Measurements from ENCODE around the gene JRKL. TPM values are rescaled to one million over a fixed set of nuclear protein-coding genes. Genes with fewer than 3 reads are reported as not detected.

The JRKL gene
- total RNA-seq, 1 experiment from 2014 or later: 13.5 TPM

- CTCF ChIA-PET: no interaction called here
- no peaks in the 10 kb centered on the region for H3K4me1 ChIP-seq (replicated peaks; ENCODE audit: insufficient read depth)
Measured at GRCh38 chr11:96366024-96366423, 23.8 kb upstream of the JRKL start.

DNA sequence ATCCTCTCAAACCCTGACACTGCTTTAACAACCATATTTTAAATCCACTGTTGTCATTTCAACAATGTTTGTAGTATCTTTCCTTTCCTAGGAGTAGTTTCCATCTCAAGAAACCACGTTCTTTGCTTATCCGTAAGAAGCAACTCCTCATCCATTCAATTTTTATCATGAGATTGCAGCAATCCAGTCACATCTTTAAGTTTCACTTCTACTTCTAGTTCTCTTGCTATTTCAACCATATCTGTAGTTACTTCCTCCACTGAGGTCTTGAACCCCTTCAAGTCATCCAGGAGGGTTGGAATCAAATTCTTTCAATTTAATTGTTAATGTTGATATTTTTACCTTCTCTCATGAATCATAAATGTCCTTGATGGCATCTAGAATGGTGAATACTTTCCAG, 22.5 kb upstream of the JRKL start:
- H3K9me3 ChIP-seq (ENCODE audit: insufficient read depth, low read depth): peaks cover 4% of the 10 kb centered on the region
- BruUV-seq (replicated peaks): no TSS peak
- intact Hi-C loops (cut with micrococcal nuclease; ENCODE audit: unreplicated experiment): no loop called here
- ChIA-PET CTCF (no interaction called here), POLR2A (ENCODE audit: unreplicated experiment) (no interaction called here)
- no peak overlapping the region for H3K4me3 ChIP-seq
- TF ChIP-seq CTCF (conservative IDR thresholded peaks at IDR 0.05) (no peak), EZH2 (IDR thresholded peaks at IDR 0.05; ENCODE audit: low read depth) (no peak)
- H3K36me3 ChIP-seq (ENCODE audit: low read depth): peaks cover 23% of the 10 kb centered on the region
- H3K4me2 ChIP-seq: no peak overlapping the region
- no peaks in the 10 kb centered on the region for H3K79me2 ChIP-seq (ENCODE audit: low read depth)
- no peaks in the 10 kb centered on the region for H4K20me1 ChIP-seq (ENCODE audit: insufficient read depth)
- H2AFZ ChIP-seq: no peak overlapping the region
- no peaks in the 10 kb centered on the region for H3K27me3 ChIP-seq (ENCODE audit: insufficient read depth, low read depth)
- H3K27ac ChIP-seq: no peak overlapping the region
- DNase-seq: peak in 1 of 2 experiments; percentile 16
- H3F3A ChIP-seq (ENCODE audit: insufficient read depth, low read depth): no peaks in the 10 kb centered on the region; the same call in 1 of the 2 replicates
- 0 out of 2 replicates have a peak, but pooled peaks cover 3% of the 10 kb centered on the region for H3K9me2 ChIP-seq (ENCODE audit: insufficient read depth)
- H3K4me1 ChIP-seq (replicated peaks; ENCODE audit: insufficient read depth): no peaks in the 10 kb centered on the region

More at GRCh38 chr11:96366024-96366423, 23.8 kb upstream of the JRKL start:
- Histone ChIP-seq H3K9me3 (ENCODE audit: insufficient read depth, low read depth) (peaks cover 4% of the 10 kb centered on the region), H4K20me1 (ENCODE audit: insufficient read depth) (no peaks in the 10 kb centered on the region), H3K4me3 (no peak overlapping the region), H3K27me3 (ENCODE audit: insufficient read depth, low read depth) (no peaks in the 10 kb centered on the region), H3K36me3 (ENCODE audit: low read depth) (peaks cover 23% of the 10 kb centered on the region), H3K27ac (no peak overlapping the region), H3K4me2 (no peak overlapping the region), H2AFZ (no peak overlapping the region), H3K79me2 (ENCODE audit: low read depth) (no peaks in the 10 kb centered on the region), H3F3A (ENCODE audit: insufficient read depth, low read depth) (no peaks in the 10 kb centered on the region), H3K9me2 (ENCODE audit: insufficient read depth) (0 out of 2 replicates have a peak, but pooled peaks cover 3% of the 10 kb centered on the region)
- DNase-seq: peak in 1 of 2 experiments; percentile 16
- POLR2A ChIA-PET (ENCODE audit: unreplicated experiment): interaction anchor here (0.7 kb wide), 1 partner anchor 171 kb away, joined by 4 read pairs; no protein-coding TSS in a partner anchor
- TF ChIP-seq CTCF (conservative IDR thresholded peaks at IDR 0.05) (no peak), EZH2 (IDR thresholded peaks at IDR 0.05; ENCODE audit: low read depth) (no peak)
- intact Hi-C loops (cut with micrococcal nuclease; ENCODE audit: unreplicated experiment): no loop called here
- BruUV-seq (replicated peaks): no TSS peak

DNA sequence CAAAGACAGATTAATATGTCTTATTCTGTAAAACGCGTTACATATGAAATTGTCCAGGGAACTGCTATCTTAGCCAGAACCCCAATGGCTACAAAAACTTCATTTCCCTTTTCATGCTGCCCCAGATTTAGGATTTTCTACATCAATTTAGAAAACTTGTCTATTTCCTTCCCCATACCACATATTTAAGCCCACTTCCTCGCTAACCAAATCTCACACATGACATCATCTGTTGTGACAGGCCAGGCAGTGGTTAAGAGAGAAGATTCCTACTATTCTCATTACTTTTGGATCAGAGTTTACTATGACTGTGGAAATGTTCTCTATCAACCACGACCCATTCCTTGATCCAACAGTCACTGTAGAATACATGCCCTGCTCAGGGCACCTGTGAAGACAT, 16.0 kb upstream of the JRKL start:
- no TSS peak for BruUV-seq (replicated peaks)
- CTCF ChIA-PET: no interaction called here
- POLR2A ChIA-PET (ENCODE audit: unreplicated experiment): no interaction called here

More for the DNA sequence above, 16.0 kb upstream of the JRKL start:
- H3K36me3 ChIP-seq (ENCODE audit: low read depth): peaks cover 7% of the 10 kb centered on the region
- DNase-seq: peak in 1 of 2 experiments; percentile 12
- no peak overlapping the region for H3K4me3 ChIP-seq
- no peaks in the 10 kb centered on the region; the same call in 1 of the 2 replicates for H3F3A ChIP-seq (ENCODE audit: insufficient read depth, low read depth)
- TF ChIP-seq EZH2 (IDR thresholded peaks at IDR 0.05; ENCODE audit: low read depth): no peak
- TF ChIP-seq CTCF (conservative IDR thresholded peaks at IDR 0.05): no peak
- H3K4me1 ChIP-seq (replicated peaks; ENCODE audit: insufficient read depth): no peaks in the 10 kb centered on the region
- H3K27me3 ChIP-seq (ENCODE audit: insufficient read depth, low read depth): no peaks in the 10 kb centered on the region
- no peak overlapping the region for H3K4me2 ChIP-seq
- H3K27ac ChIP-seq: no peak overlapping the region
- no peak overlapping the region for H2AFZ ChIP-seq
- intact Hi-C loops (cut with micrococcal nuclease; ENCODE audit: unreplicated experiment): no loop called here
- no peaks in the 10 kb centered on the region for H4K20me1 ChIP-seq (ENCODE audit: insufficient read depth)
- peaks cover 2% of the 10 kb centered on the region; the same call in 1 of the 2 replicates for H3K9me3 ChIP-seq (ENCODE audit: insufficient read depth, low read depth)
- H3K9me2 ChIP-seq (ENCODE audit: insufficient read depth): no peaks in the 10 kb centered on the region
- H3K79me2 ChIP-seq (ENCODE audit: low read depth): no peaks in the 10 kb centered on the region

Measured in PC-9 (cell line).